ENCODE measurements around the gene COL15A1. TPM values are rescaled to one million over a fixed set of nuclear protein-coding genes. Genes with fewer than 3 reads are reported as not detected.

The COL15A1 gene
- total RNA-seq, 2 experiments from 2014 or later: 0.12 to 0.14 TPM

- H3K27me3 Mint-ChIP-seq: no peaks in the 10 kb centered on the region
- H3K4me3 Mint-ChIP-seq: no peak overlapping the region
- no peaks in the 10 kb centered on the region for H3K9me3 Mint-ChIP-seq
- H3K27ac Mint-ChIP-seq: no peak overlapping the region
- peaks cover 20% of the 10 kb centered on the region for H3K4me1 Mint-ChIP-seq (ENCODE audit: low read depth)
- no peaks in the 10 kb centered on the region for H3K36me3 Mint-ChIP-seq
- ChIA-PET POLR2A (no interaction called here), CTCF (interaction anchor here (1.0 to 1.8 kb wide), 2 partner anchors 30 to 113 kb away, joined by 3 to 4 read pairs; no protein-coding TSS in a partner anchor)
- intact Hi-C loops (cut with micrococcal nuclease): no loop called here
- no peak for DNase-seq
Measured at GRCh38 chr9:99027443-99027842, 83.7 kb downstream of the COL15A1 start.

DNA sequence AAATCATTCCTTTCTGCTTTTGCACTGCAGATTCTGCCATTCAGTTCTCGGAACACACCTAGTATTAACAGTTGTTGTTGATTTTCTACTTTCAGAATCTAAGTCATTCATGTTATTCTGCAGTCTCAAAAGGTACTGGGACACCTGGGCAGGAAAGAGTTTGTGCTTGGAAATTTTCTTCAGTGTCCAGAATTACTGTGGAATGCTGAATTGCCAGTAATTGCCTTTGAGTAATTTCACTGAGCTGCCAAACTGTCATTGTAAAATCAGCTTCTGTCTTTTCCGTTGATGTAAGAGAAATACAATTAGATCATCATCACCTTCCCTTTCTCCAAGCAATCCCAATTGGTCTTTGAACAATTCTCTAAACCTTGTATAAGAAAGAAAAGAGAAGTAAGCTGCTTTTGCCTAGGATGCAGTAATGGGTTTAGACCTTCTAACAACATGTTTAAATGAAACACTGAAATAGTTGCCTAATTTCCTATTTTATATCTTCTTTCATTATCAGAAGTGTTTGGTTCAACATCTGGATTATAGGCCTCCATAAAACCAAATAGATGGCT, 85.5 kb downstream of the COL15A1 start:
- ChIA-PET POLR2A (no interaction called here), CTCF (interaction anchor here (1.2 kb wide), 1 partner anchor 111 kb away, joined by 3 read pairs; no protein-coding TSS in a partner anchor)
- no peaks in the 10 kb centered on the region for H3K36me3 Mint-ChIP-seq
- H3K4me3 Mint-ChIP-seq: no peak overlapping the region
- H3K4me1 Mint-ChIP-seq (ENCODE audit: low read depth): peaks cover 20% of the 10 kb centered on the region
- intact Hi-C loops (cut with micrococcal nuclease): no loop called here
- no peak for DNase-seq
- no peak overlapping the region for H3K27ac Mint-ChIP-seq
- H3K27me3 Mint-ChIP-seq: no peaks in the 10 kb centered on the region
- no peaks in the 10 kb centered on the region for H3K9me3 Mint-ChIP-seq

GRCh38 chr9:99030092-99030511, 86.4 kb downstream of the COL15A1 start:
- H3K27ac Mint-ChIP-seq: no peak overlapping the region
- no peak for DNase-seq
- no peaks in the 10 kb centered on the region for H3K27me3 Mint-ChIP-seq
- no peaks in the 10 kb centered on the region for H3K36me3 Mint-ChIP-seq
- H3K4me3 Mint-ChIP-seq: no peak overlapping the region
- CTCF ChIA-PET: interaction anchor here (1.2 kb wide), 1 partner anchor 111 kb away, joined by 3 read pairs; no protein-coding TSS in a partner anchor
- intact Hi-C loops (cut with micrococcal nuclease): no loop called here
- peaks cover 20% of the 10 kb centered on the region for H3K4me1 Mint-ChIP-seq (ENCODE audit: low read depth)
- H3K9me3 Mint-ChIP-seq: no peaks in the 10 kb centered on the region
- POLR2A ChIA-PET: no interaction called here

GRCh38 chr9:99030610-99031109, 87.0 kb downstream of the COL15A1 start:
- intact Hi-C loops (cut with micrococcal nuclease): no loop called here
- Mint-ChIP-seq H3K9me3 (no peaks in the 10 kb centered on the region), H3K4me3 (no peak overlapping the region), H3K27ac (no peak overlapping the region), H3K36me3 (no peaks in the 10 kb centered on the region), H3K27me3 (no peaks in the 10 kb centered on the region), H3K4me1 (ENCODE audit: low read depth) (peaks cover 23% of the 10 kb centered on the region)
- DNase-seq: no peak
- ChIA-PET POLR2A (no interaction called here), CTCF (no interaction called here)

DNA sequence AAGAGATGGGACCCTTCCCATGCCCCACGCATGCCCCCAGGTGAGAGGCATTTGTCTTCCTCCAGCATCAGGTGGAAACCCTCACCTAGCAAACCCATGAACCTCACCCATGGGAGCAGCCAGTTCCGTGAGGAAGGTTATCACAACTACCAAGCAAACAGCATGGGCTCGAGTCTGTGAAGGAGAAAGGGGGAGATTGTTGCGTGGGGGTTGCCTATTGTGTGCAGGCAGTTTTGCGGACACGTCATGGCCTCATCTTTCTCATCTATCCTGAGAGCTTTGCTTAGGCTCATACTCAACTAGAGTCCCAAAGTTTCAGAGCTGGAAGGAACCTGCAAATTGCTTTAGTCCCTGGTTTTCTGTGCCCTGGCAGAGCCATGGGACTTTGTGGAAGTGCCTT, 87.6 kb downstream of the COL15A1 start:
- Mint-ChIP-seq H3K27ac (no peak overlapping the region), H3K4me1 (ENCODE audit: low read depth) (peaks cover 25% of the 10 kb centered on the region), H3K27me3 (no peaks in the 10 kb centered on the region), H3K4me3 (no peak overlapping the region), H3K36me3 (no peaks in the 10 kb centered on the region), H3K9me3 (no peaks in the 10 kb centered on the region)
- ChIA-PET POLR2A (no interaction called here), CTCF (no interaction called here)
- intact Hi-C loops (cut with micrococcal nuclease): no loop called here
- DNase-seq: no peak

GRCh38 chr9:99031994-99032393, 88.3 kb downstream of the COL15A1 start:
- Mint-ChIP-seq H3K27ac (no peak overlapping the region), H3K4me3 (no peak overlapping the region), H3K36me3 (no peaks in the 10 kb centered on the region), H3K9me3 (no peaks in the 10 kb centered on the region), H3K4me1 (ENCODE audit: low read depth) (peaks cover 19% of the 10 kb centered on the region), H3K27me3 (no peaks in the 10 kb centered on the region)
- no peak for DNase-seq
- ChIA-PET POLR2A (no interaction called here), CTCF (no interaction called here)
- intact Hi-C loops (cut with micrococcal nuclease): no loop called here

DNA sequence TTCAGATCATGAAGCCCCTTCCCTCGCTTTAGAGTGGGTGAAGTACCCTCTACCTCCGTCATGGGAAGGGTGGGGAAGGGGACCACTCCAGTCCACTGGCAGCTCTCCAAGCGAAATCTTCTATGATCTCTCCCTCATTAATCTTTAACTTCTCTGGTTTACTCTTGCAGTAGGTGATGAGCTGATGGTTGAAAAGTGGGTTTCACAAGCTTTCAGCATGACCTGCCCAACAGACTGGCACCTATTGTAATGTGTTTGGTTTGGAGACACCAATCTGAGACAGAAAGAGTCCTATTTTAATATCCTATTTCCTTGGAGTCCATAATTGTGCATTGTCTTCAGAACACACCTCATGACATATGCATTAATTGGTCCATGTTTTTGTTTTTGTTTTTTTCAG, 90.4 kb downstream of the COL15A1 start:
- POLR2A ChIA-PET: no interaction called here
- CTCF ChIA-PET: no interaction called here

GRCh38 chr9:99035313-99035712, 91.6 kb downstream of the COL15A1 start:
- ChIA-PET POLR2A (no interaction called here), CTCF (no interaction called here)
- no peak overlapping the region for H3K4me3 Mint-ChIP-seq
- no peak for DNase-seq
- no peaks in the 10 kb centered on the region for H3K27me3 Mint-ChIP-seq
- peaks cover 17% of the 10 kb centered on the region for H3K4me1 Mint-ChIP-seq (ENCODE audit: low read depth)
- H3K36me3 Mint-ChIP-seq: no peaks in the 10 kb centered on the region
- intact Hi-C loops (cut with micrococcal nuclease): no loop called here
- H3K27ac Mint-ChIP-seq: no peak overlapping the region
- H3K9me3 Mint-ChIP-seq: no peaks in the 10 kb centered on the region

More for the DNA sequence above, 90.4 kb downstream of the COL15A1 start:
- no peaks in the 10 kb centered on the region for H3K27me3 Mint-ChIP-seq
- H3K4me1 Mint-ChIP-seq (ENCODE audit: low read depth): peaks cover 12% of the 10 kb centered on the region
- H3K36me3 Mint-ChIP-seq: no peaks in the 10 kb centered on the region
- H3K9me3 Mint-ChIP-seq: no peaks in the 10 kb centered on the region
- H3K27ac Mint-ChIP-seq: no peak overlapping the region
- intact Hi-C loops (cut with micrococcal nuclease): no loop called here
- H3K4me3 Mint-ChIP-seq: no peak overlapping the region
- no peak for DNase-seq

GRCh38 chr9:99037769-99038483, 94.2 kb downstream of the COL15A1 start:
- H3K36me3 Mint-ChIP-seq: no peaks in the 10 kb centered on the region
- intact Hi-C loops (cut with micrococcal nuclease): no loop called here
- ChIA-PET POLR2A (no interaction called here), CTCF (interaction anchor here (0.6 to 1.1 kb wide), 2 partner anchors 40 to 49 kb away, joined by 3 to 4 read pairs; no protein-coding TSS in a partner anchor)
- no peaks in the 10 kb centered on the region for H3K9me3 Mint-ChIP-seq
- no peak overlapping the region for H3K27ac Mint-ChIP-seq
- no peak for DNase-seq
- H3K4me3 Mint-ChIP-seq: no peak overlapping the region
- H3K4me1 Mint-ChIP-seq (ENCODE audit: low read depth): peaks cover 20% of the 10 kb centered on the region
- H3K27me3 Mint-ChIP-seq: no peaks in the 10 kb centered on the region

DNA sequence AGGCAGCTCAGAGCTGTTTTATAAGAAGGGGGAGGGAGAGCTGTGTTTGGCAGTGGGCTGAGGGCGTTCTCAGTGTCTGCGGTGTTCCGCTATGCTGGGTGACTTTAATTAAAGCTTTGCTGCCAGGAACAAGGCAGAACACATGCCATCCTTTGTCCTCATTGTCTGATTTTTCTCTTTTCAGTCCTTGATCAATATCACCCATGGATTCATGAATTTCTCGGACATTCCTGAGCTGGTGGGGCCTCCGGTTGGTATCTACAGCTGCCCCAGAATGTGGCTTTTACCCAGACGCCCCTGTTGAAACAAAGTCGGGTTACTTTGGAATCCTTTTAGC, 94.7 kb downstream of the COL15A1 start:
- H3K4me1 Mint-ChIP-seq (ENCODE audit: low read depth): peaks cover 20% of the 10 kb centered on the region
- H3K9me3 Mint-ChIP-seq: no peaks in the 10 kb centered on the region
- intact Hi-C loops (cut with micrococcal nuclease): no loop called here
- POLR2A ChIA-PET: interaction anchor here (0.7 kb wide), 1 partner anchor 19 kb away, joined by 3 read pairs; no protein-coding TSS in a partner anchor
- no peaks in the 10 kb centered on the region for H3K36me3 Mint-ChIP-seq
- no peak overlapping the region for H3K27ac Mint-ChIP-seq
- no peaks in the 10 kb centered on the region for H3K27me3 Mint-ChIP-seq
- H3K4me3 Mint-ChIP-seq: no peak overlapping the region
- DNase-seq: no peak
- CTCF ChIA-PET: interaction anchor here (0.6 to 1.1 kb wide), 2 partner anchors 40 to 49 kb away, joined by 3 to 4 read pairs; no protein-coding TSS in a partner anchor

GRCh38 chr9:99039505-99040182, 95.9 kb downstream of the COL15A1 start:
- no peak for DNase-seq
- Mint-ChIP-seq H3K36me3 (peaks cover 6% of the 10 kb centered on the region), H3K27me3 (no peaks in the 10 kb centered on the region), H3K27ac (peak overlapping the region; percentile 34), H3K4me3 (no peak overlapping the region), H3K9me3 (peaks cover 8% of the 10 kb centered on the region), H3K4me1 (ENCODE audit: low read depth) (peaks cover 20% of the 10 kb centered on the region)
- intact Hi-C loops (cut with micrococcal nuclease): no loop called here
- POLR2A ChIA-PET: no interaction called here
- CTCF ChIA-PET: interaction anchor here (0.6 to 0.7 kb wide), 2 partner anchors 62 to 194 kb away, joined by 3 read pairs; no protein-coding TSS in a partner anchor

GRCh38 chr9:99040251-99040900, 96.7 kb downstream of the COL15A1 start:
- Mint-ChIP-seq H3K4me1 (ENCODE audit: low read depth) (peaks cover 21% of the 10 kb centered on the region), H3K9me3 (peaks cover 13% of the 10 kb centered on the region), H3K27me3 (no peaks in the 10 kb centered on the region), H3K36me3 (peaks cover 6% of the 10 kb centered on the region), H3K27ac (no peak overlapping the region), H3K4me3 (no peak overlapping the region)
- ChIA-PET CTCF (interaction anchor here (0.7 to 1.2 kb wide), 2 partner anchors 145 to 194 kb away, joined by 3 read pairs; no protein-coding TSS in a partner anchor), POLR2A (no interaction called here)
- no peak for DNase-seq
- intact Hi-C loops (cut with micrococcal nuclease): no loop called here
